Endothelial cell of umbilical vein (primary cell): Measurements from ENCODE around the gene SETBP1. TPM values are rescaled to one million over a fixed set of nuclear protein-coding genes. Genes with fewer than 3 reads are reported as not detected.

Experiments
- BruUV-seq: library from RNA; stranded (reverse); fragments of 400-500 nt; replicated peaks from 2 replicates; lab custom pipeline; 2021; lab: Mats Ljungman, UMichigan
- CTCF ChIA-PET: fragments of 300-600, 350-600 bp; sonication (Branson Sonifier 250); formaldehyde crosslinking; loops from one replicate; lab custom pipeline; 2021; ENCODE audit warnings: antibody characterized with exemption, inconsistent platforms; lab: Charles Lee
- POLR2A ChIA-PET: fragments of 300-600, 350-600 bp; sonication (Branson Sonifier 250); formaldehyde crosslinking; loops from one replicate; lab custom pipeline; 2021; ENCODE audit warnings: antibody characterized with exemption, inconsistent platforms; lab: Charles Lee
- DNase-seq: peaks from one replicate; pipeline ENCODE4 v3.0.0-alpha.2; 2011; ENCODE audit warnings: low read depth, low spot score
- FAIRE-seq: peaks from 2 replicates; lab custom pipeline; 2011; peaks lifted over from hg19 to GRCh38; lab: Jason Lieb, UNC
- H2AFZ ChIP-seq: 2 replicates; pipeline ENCODE4 v1.6.0; 2012; ENCODE audit warnings: low read depth, low read length, control low read depth, inconsistent platforms
- H3K27ac ChIP-seq: 2 replicates; pipeline ENCODE4 v1.5.1; 2011; ENCODE audit warnings: low read depth, mild to moderate bottlenecking, control low read depth, low read length, moderate library complexity; ENCODE audit not compliant: insufficient read depth
- H3K27me3 ChIP-seq, 2 experiments: 2 replicates each; pipeline versions ENCODE4 v1.6.0 to v1.6.1; 2011; ENCODE audit warnings: low read length in 2 of 2, mixed read lengths in 1 of 2; ENCODE audit not compliant: control insufficient read depth in 2 of 2, insufficient read depth in 2 of 2
- H3K36me3 ChIP-seq, 2 experiments: 2 replicates in 1 of 2; 3 replicates in 1 of 2; pipeline ENCODE4 v1.5.1; 2011; ENCODE audit warnings: low read length in 2 of 2, mild to moderate bottlenecking in 1 of 2, moderate library complexity in 1 of 2; ENCODE audit not compliant: control insufficient read depth in 2 of 2, insufficient read depth in 2 of 2; ENCODE audit errors: extremely low read depth in 1 of 2
- H3K4me1 ChIP-seq: 3 replicates; pipeline ENCODE4 v1.5.1; 2011; ENCODE audit warnings: mild to moderate bottlenecking, low read length; ENCODE audit not compliant: control insufficient read depth, insufficient read depth; ENCODE audit errors: extremely low read depth
- H3K4me2 ChIP-seq: 2 replicates; pipeline ENCODE4 v1.6.1; 2011; ENCODE audit warnings: low read length, control low read depth, mixed read lengths; ENCODE audit not compliant: insufficient read depth
- H3K4me3 ChIP-seq, 3 experiments: fragments of 200-600 bp in 1 of 3; sonication (generic), shearing (Covaris generic) in 1 of 3; replicated peaks in 1 of 3; 2 replicates each; pipeline ENCODE4 v1.5.1; 2011 to 2016; ENCODE audit warnings: control low read depth in 3 of 3, low read length in 3 of 3, mild to moderate bottlenecking in 2 of 3, inconsistent platforms in 1 of 3, low read depth in 1 of 3, moderate library complexity in 1 of 3; ENCODE audit not compliant: insufficient read depth in 1 of 3
- H3K79me2 ChIP-seq: 2 replicates; pipeline ENCODE4 v1.6.0; 2012; ENCODE audit warnings: low read length, inconsistent platforms; ENCODE audit not compliant: control insufficient read depth, insufficient read depth
- H3K9ac ChIP-seq: replicated peaks from 2 replicates; pipeline ENCODE3; 2011; ENCODE audit warnings: low read length, control low read depth; ENCODE audit not compliant: insufficient read depth; ENCODE audit errors: extremely low read depth
- H3K9me1 ChIP-seq: replicated peaks from 3 replicates; pipeline ENCODE4 v1.6.0; 2011; ENCODE audit warnings: mild to moderate bottlenecking, low read length; ENCODE audit not compliant: control insufficient read depth, insufficient read depth; ENCODE audit errors: extremely low read depth
- H3K9me3 ChIP-seq: replicated peaks from 2 replicates; pipeline ENCODE4 v1.5.1; 2012; ENCODE audit warnings: low read length, inconsistent platforms; ENCODE audit not compliant: control insufficient read depth, insufficient read depth
- H4K20me1 ChIP-seq: replicated peaks from 2 replicates; pipeline ENCODE3; 2011; ENCODE audit warnings: mild to moderate bottlenecking, low read length; ENCODE audit not compliant: control insufficient read depth, insufficient read depth; ENCODE audit errors: extremely low read depth
- CTCF ChIP-seq, 2 donors: IDR thresholded peaks; 1 replicate in 1 of 2; 2 replicates in 1 of 2; pipeline ENCODE4 v1.5.1; 2011; ENCODE audit warnings: low read length in 2 of 2, mild to moderate bottlenecking in 2 of 2, moderate library complexity in 2 of 2, control low read depth in 1 of 2, inconsistent platforms in 1 of 2, low read depth in 1 of 2; ENCODE audit not compliant: insufficient read depth in 1 of 2; ENCODE audit errors: extremely low read depth in 1 of 2
- EZH2 ChIP-seq: IDR thresholded peaks from 2 replicates; pipeline ENCODE4 v1.6.1; 2012; ENCODE audit warnings: borderline replicate concordance, low read depth, mild to moderate bottlenecking, moderate library complexity, low read length, inconsistent platforms; ENCODE audit not compliant: severe bottlenecking
- FOS ChIP-seq: IDR thresholded peaks from 2 replicates; pipeline ENCODE4 v1.6.1; 2011; ENCODE audit warnings: mild to moderate bottlenecking, low read length, moderate library complexity, borderline replicate concordance; ENCODE audit not compliant: insufficient read depth
- GATA2 ChIP-seq: IDR thresholded peaks from 2 replicates; pipeline ENCODE4 v1.7.0; 2011; ENCODE audit warnings: low read depth, mild to moderate bottlenecking, moderate library complexity, mixed read lengths, low read length; ENCODE audit not compliant: insufficient read length, insufficient read depth
- JUN ChIP-seq: IDR thresholded peaks from 2 replicates; pipeline ENCODE4 v1.6.1; 2011; ENCODE audit warnings: borderline replicate concordance, low read depth; ENCODE audit not compliant: insufficient read length, insufficient read depth
- MYC ChIP-seq: IDR thresholded peaks from one replicate; pipeline ENCODE4 v1.6.1; 2011; ENCODE audit warnings: mild to moderate bottlenecking, low read depth, low read length
- POLR2A ChIP-seq: IDR thresholded peaks from 2 replicates; pipeline ENCODE4 v1.6.1; 2012; ENCODE audit warnings: low read depth, mild to moderate bottlenecking, control low read depth, low read length
- POLR2AphosphoS5 ChIP-seq: IDR thresholded peaks from 2 replicates; pipeline ENCODE4 v1.6.1; 2012; ENCODE audit warnings: low read depth, mild to moderate bottlenecking, control low read depth, low read length, moderate library complexity; ENCODE audit not compliant: insufficient read depth
- dilution Hi-C: fragments of 300-500 bp; cut with MboI; formaldehyde crosslinking; loops from one replicate; pipeline ENCODE4 v1.15.0; 2019; ENCODE audit warnings: low sequenced_read_pairs; ENCODE audit not compliant: extremely low pct_ligation_motif_present
- intact Hi-C: fragments of 100-400 bp; cut with micrococcal nuclease; formaldehyde crosslinking; loops from one replicate; pipeline ENCODE4 v1.10.0; 2022
- polyA plus RNA-seq, 4 experiments: library from polyadenylated mRNA; depleted of rRNA in 3 of 4; stranded (reverse) in 3 of 4; unstranded in 1 of 4; fragments of >200 nt; gene quantifications; 2 replicates each; pipeline versions ENCODE4 v1.2.1 to v1.2.3, GENCODE V29; 2011 to 2012; ENCODE audit warnings: missing spikeins in 1 of 4
- total RNA-seq: library from RNA; stranded (reverse); gene quantifications from 2 replicates; pipeline ENCODE4 v1.2.3, GENCODE V29; 2021
- TF ChIP-seq, protein P1 (sequence below): IDR thresholded peaks from 2 replicates; pipeline ENCODE4 v1.6.1; 2011; ENCODE audit not compliant: insufficient read depth, insufficient read length

SETBP1 gene
- total and polyA plus RNA-seq, 2 donors (not counting 3 experiments of a cell fraction or from before 2014, with no cell fraction given), result 0.76 to 3.1 TPM

- Histone ChIP-seq H4K20me1 (no peaks in the 10 kb centered on the region), H3K4me3 (no peak overlapping the region), H3K79me2 (no peaks in the 10 kb centered on the region), H3K9me1 (no peaks in the 10 kb centered on the region), H3K27me3 (no peaks in the 10 kb centered on the region), H3K4me1 (no peaks in the 10 kb centered on the region), H2AFZ (no peak overlapping the region), H3K36me3 (no peaks in the 10 kb centered on the region), H3K27ac (no peak overlapping the region), H3K9ac (no peak overlapping the region), H3K9me3 (no peaks in the 10 kb centered on the region), H3K4me2 (no peak overlapping the region)
- no TSS peak for BruUV-seq
- ChIA-PET CTCF (no interaction called here), POLR2A (no interaction called here)
- intact Hi-C loops, result no loop called here
- no peak for DNase-seq
- no peak for FAIRE-seq
- dilution Hi-C loops, result no loop called here
- no peak for TF ChIP-seq GATA2
- no peak for TF ChIP-seq JUN
- no peak for TF ChIP-seq CTCF (IDR thresholded peaks at IDR 0.05; ENCODE audit: extremely low read depth in 1 of 2, insufficient read depth in 1 of 2, low read depth in 1 of 2, low read length in 2 of 2)
- TF ChIP-seq EZH2, result no peak
- no peak for TF ChIP-seq POLR2AphosphoS5
- TF ChIP-seq, protein P1, sequence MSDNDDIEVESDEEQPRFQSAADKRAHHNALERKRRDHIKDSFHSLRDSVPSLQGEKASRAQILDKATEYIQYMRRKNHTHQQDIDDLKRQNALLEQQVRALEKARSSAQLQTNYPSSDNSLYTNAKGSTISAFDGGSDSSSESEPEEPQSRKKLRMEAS, result no peak
- no peak for TF ChIP-seq FOS
- TF ChIP-seq POLR2A, result no peak
- TF ChIP-seq MYC, result no peak
These were observed 429.0 kb downstream of the SETBP1 start for GRCh38 chr18:45109706-45110105.
